ENCODE measurements around the gene URB1. TPM values are rescaled to one million over a fixed set of nuclear protein-coding genes. Genes with fewer than 3 reads are reported as not detected.
A peak's percentile ranks its signal among the peaks of the same experiment; 100 is the strongest.

The URB1 gene
- total RNA-seq, 2 experiments from 2014 or later: 19.4 to 25.4 TPM

DNA sequence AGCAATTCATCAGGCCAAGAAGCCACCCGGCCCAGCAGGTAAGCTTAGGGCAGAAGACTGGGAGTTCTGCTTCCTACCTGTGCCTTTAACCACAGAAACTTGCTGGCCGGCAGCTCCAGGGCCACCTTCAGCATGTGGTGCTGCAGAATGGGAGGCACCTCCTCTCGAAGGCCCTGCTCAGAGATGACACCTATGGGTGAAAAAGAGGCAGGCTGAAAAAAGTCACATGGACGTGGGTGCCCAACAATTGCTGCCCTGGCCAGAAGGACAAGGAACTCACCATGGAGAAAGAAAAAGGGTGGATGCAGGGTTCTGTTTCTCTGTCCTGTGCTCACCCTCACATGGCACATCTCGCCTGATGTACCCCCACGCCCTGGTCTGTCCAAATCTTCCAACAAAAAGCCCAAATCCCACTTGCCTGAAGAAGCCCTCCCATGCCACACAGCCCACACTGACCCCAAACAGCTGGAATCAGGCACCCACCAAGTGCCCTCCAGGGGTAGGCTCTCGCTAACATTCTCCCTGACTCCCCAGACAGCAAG lies 33.0 kb downstream of the URB1 start:
- ChIA-PET POLR2A (interaction anchor here (0.6 kb wide), 1 partner anchor 79 kb away, joined by 5 read pairs; no protein-coding TSS in a partner anchor), CTCF (ENCODE audit: unreplicated experiment) (no interaction called here)
- DNase-seq (ENCODE audit: low spot score): peak; percentile 7
- TF ChIP-seq EZH2phosphoT487 (IDR thresholded peaks at IDR 0.05; ENCODE audit: borderline replicate concordance, low read depth, low read length): no peak
- TF ChIP-seq CTCF (conservative IDR thresholded peaks at IDR 0.05; ENCODE audit: low read length): peak; percentile 51
- Histone ChIP-seq H2AFZ (ENCODE audit: low read length) (no peak overlapping the region), H3K9me2 (ENCODE audit: insufficient read depth, low read length) (no peaks in the 10 kb centered on the region), H3K4me3 (ENCODE audit: low read depth, low read length, poor library complexity, severe bottlenecking) (no peak overlapping the region), H3K36me3 (ENCODE audit: insufficient read depth, low read length) (peaks cover 99% of the 10 kb centered on the region), H3K4me1 (ENCODE audit: insufficient read depth, low read length, poor library complexity, severe bottlenecking) (no peaks in the 10 kb centered on the region), H3K9me3 (ENCODE audit: low read length) (no peaks in the 10 kb centered on the region), H3K4me2 (ENCODE audit: low read length) (no peak overlapping the region), H3K27ac (ENCODE audit: low read depth, low read length, poor library complexity, severe bottlenecking) (no peak overlapping the region), H3K79me2 (ENCODE audit: insufficient read depth, low read depth, low read length) (no peaks in the 10 kb centered on the region), H4K20me1 (ENCODE audit: insufficient read depth, low read length) (no peaks in the 10 kb centered on the region; the same call in 1 of the 2 replicates)
- no TSS peak for BruUV-seq (replicated peaks)
- intact Hi-C loops (cut with micrococcal nuclease; ENCODE audit: unreplicated experiment): no loop called here

DNA sequence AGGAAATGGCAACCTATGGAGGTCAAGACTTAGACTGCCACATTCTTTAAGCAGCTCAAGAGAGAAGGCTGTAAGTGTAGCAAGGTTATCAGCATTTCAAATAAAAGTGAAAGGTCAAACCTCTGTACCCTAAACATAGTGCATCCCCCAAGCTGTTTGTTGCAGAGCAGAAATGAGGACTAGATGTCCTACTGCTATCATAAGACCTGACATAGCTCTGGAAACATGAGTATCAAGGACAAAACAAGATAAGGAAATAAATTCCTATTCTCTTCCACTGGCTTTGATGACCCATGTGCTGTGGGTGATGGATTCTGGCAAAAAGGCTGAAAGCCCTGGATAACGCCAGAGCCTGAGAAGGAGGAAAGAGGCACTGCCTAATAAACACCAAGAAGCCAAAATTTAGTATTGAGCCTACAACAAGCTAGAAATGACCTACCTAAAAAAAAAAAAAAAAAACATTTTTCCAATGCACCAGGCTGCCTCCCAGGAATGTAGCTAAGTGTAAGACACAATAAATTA lies 35.9 kb downstream of the URB1 start:
- CTCF ChIA-PET (ENCODE audit: unreplicated experiment): no interaction called here
- Histone ChIP-seq H3K4me3 (ENCODE audit: low read depth, low read length, poor library complexity, severe bottlenecking) (no peak overlapping the region), H3K9me2 (ENCODE audit: insufficient read depth, low read length) (no peaks in the 10 kb centered on the region), H3K79me2 (ENCODE audit: insufficient read depth, low read depth, low read length) (no peaks in the 10 kb centered on the region), H3K27ac (ENCODE audit: low read depth, low read length, poor library complexity, severe bottlenecking) (no peak overlapping the region), H3K4me2 (ENCODE audit: low read length) (no peak overlapping the region), H4K20me1 (ENCODE audit: insufficient read depth, low read length) (no peaks in the 10 kb centered on the region; the same call in 1 of the 2 replicates), H2AFZ (ENCODE audit: low read length) (no peak overlapping the region), H3K9me3 (ENCODE audit: low read length) (no peaks in the 10 kb centered on the region), H3K4me1 (ENCODE audit: insufficient read depth, low read length, poor library complexity, severe bottlenecking) (no peaks in the 10 kb centered on the region), H3K36me3 (ENCODE audit: insufficient read depth, low read length) (peaks cover 99% of the 10 kb centered on the region)
- DNase-seq (ENCODE audit: low spot score): no peak
- POLR2A ChIA-PET: interaction anchor here (0.5 to 0.8 kb wide), 3 partner anchors 71 to 1198 kb away, joined by 3 to 4 read pairs (median 4); no protein-coding TSS in a partner anchor
- no TSS peak for BruUV-seq (replicated peaks)
- intact Hi-C loops (cut with micrococcal nuclease; ENCODE audit: unreplicated experiment): no loop called here
- TF ChIP-seq EZH2phosphoT487 (IDR thresholded peaks at IDR 0.05; ENCODE audit: borderline replicate concordance, low read depth, low read length) (no peak), CTCF (conservative IDR thresholded peaks at IDR 0.05; ENCODE audit: low read length) (no peak)

DNA sequence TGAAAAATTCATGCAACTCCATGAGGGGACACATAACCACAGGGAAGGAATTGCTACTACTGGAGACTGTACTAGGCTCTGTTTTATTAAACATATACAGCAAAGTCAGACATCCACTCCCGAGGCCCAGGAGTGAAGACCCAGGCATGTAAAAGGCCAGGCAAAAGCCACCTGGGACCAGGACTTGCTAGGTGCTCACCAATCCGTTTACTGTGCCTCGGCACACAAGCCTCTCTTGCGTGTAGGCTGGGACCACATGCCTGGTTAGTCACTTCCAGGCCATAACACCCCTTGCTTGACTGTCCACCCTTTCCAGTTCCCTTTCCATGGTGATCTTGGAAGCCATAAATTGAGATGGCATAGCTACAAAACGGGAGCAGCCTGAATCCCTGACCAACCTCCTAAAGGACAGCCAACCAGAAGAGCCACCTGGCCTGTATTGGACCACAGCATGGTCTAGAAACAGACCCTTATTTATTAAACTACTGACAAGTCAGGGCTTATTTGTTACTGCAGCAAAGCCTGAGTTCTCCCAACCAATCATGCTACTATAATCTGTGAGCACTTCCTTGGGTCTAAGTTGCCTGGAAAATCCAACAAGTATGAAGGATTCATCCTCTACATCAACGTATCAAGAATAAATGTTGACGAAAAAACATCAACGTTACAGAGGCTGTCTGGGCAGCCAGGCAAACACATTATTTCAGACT lies 39.7 kb downstream of the URB1 start:
- CTCF ChIA-PET (ENCODE audit: unreplicated experiment): no interaction called here

More for the DNA sequence above, 39.7 kb downstream of the URB1 start:
- Histone ChIP-seq H3K4me3 (ENCODE audit: low read depth, low read length, poor library complexity, severe bottlenecking) (no peak overlapping the region), H2AFZ (ENCODE audit: low read length) (no peak overlapping the region), H3K9me2 (ENCODE audit: insufficient read depth, low read length) (no peaks in the 10 kb centered on the region), H3K79me2 (ENCODE audit: insufficient read depth, low read depth, low read length) (no peaks in the 10 kb centered on the region), H4K20me1 (ENCODE audit: insufficient read depth, low read length) (no peaks in the 10 kb centered on the region), H3K27ac (ENCODE audit: low read depth, low read length, poor library complexity, severe bottlenecking) (no peak overlapping the region), H3K4me1 (ENCODE audit: insufficient read depth, low read length, poor library complexity, severe bottlenecking) (no peaks in the 10 kb centered on the region), H3K9me3 (ENCODE audit: low read length) (no peaks in the 10 kb centered on the region), H3K4me2 (ENCODE audit: low read length) (no peak overlapping the region), H3K36me3 (ENCODE audit: insufficient read depth, low read length) (peaks cover 99% of the 10 kb centered on the region)
- TF ChIP-seq CTCF (conservative IDR thresholded peaks at IDR 0.05; ENCODE audit: low read length) (no peak), EZH2phosphoT487 (IDR thresholded peaks at IDR 0.05; ENCODE audit: borderline replicate concordance, low read depth, low read length) (no peak)
- DNase-seq (ENCODE audit: low spot score): no peak
- POLR2A ChIA-PET: no interaction called here
- intact Hi-C loops (cut with micrococcal nuclease; ENCODE audit: unreplicated experiment): no loop called here
- BruUV-seq (replicated peaks): no TSS peak
